MM.1S (cell line): Measurements from ENCODE around the gene IRF8.

ENCODE experiments used
- EZH2 ChIP-seq: fragments of 300-600 bp; sonication (generic); optimal IDR thresholded peaks from 2 replicates; pipeline ENCODE3; 2017; ENCODE audit warnings: low read depth, mild to moderate bottlenecking, antibody characterized with exemption, low read length, mixed read lengths
- TF ChIP-seq, protein P1 (sequence below): fragments of 300-600 bp; sonication (generic); IDR thresholded peaks from 2 replicates; pipeline ENCODE4 v1.5.1; 2016; ENCODE audit warnings: antibody characterized with exemption, low read length, mixed read lengths

DNA sequence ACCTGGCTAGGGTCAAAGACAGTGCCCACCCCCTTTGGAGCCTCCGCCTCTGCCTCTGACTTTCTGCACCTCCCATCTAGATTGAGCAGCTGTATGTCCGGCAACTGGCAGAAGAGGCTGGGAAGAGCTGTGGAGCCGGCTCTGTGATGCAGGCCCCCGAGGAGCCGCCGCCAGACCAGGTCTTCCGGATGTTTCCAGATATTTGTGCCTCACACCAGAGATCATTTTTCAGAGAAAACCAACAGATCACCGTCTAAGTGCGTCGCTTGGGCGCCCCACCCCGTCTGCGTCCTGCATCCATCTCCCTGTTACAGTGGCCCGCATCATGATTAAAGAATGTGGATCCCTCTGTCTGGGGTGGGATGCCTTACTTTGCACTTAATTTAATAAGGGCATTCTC is 22.1 kb downstream of the IRF8 start:
- TF ChIP-seq, protein P1, sequence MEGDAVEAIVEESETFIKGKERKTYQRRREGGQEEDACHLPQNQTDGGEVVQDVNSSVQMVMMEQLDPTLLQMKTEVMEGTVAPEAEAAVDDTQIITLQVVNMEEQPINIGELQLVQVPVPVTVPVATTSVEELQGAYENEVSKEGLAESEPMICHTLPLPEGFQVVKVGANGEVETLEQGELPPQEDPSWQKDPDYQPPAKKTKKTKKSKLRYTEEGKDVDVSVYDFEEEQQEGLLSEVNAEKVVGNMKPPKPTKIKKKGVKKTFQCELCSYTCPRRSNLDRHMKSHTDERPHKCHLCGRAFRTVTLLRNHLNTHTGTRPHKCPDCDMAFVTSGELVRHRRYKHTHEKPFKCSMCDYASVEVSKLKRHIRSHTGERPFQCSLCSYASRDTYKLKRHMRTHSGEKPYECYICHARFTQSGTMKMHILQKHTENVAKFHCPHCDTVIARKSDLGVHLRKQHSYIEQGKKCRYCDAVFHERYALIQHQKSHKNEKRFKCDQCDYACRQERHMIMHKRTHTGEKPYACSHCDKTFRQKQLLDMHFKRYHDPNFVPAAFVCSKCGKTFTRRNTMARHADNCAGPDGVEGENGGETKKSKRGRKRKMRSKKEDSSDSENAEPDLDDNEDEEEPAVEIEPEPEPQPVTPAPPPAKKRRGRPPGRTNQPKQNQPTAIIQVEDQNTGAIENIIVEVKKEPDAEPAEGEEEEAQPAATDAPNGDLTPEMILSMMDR, result no peak
- no peak for TF ChIP-seq EZH2
